HG03565 (cell line): ENCODE results near the gene GPR137C.
"Not testable (repeated sequence)": the region's sequence is repeated elsewhere in the genome, so short reads cannot be mapped to it uniquely, and the experiment has no call there.

ENCODE experiments used
- ATAC-seq: cut with Tn5 transposase; IDR thresholded peaks from one replicate; pipeline ENCODE4 v1.9.1; 2021; ENCODE audit warnings: mild to moderate bottlenecking, moderate library complexity; ENCODE audit not compliant: unreplicated experiment

The GPR137C gene

DNA sequence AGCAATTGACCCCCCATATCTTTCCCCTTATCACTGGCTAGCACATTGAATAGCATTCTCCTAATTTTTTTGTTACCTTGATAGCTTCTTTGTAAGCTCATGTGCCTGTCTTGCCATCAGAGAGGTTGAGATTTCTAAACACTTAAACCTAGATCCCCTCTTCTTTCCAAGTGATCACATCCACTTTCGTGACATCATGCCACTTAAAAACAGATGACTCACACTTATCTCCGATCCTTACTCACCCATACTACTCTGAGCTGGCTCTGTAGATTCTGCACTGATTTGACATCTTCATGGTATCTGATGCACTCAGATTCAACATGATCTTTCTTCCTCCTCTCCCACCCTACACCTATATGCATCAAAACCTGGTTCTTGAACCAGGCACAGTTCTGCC lies 10.5 kb downstream of the GPR137C start:
- ATAC-seq = no peak

DNA sequence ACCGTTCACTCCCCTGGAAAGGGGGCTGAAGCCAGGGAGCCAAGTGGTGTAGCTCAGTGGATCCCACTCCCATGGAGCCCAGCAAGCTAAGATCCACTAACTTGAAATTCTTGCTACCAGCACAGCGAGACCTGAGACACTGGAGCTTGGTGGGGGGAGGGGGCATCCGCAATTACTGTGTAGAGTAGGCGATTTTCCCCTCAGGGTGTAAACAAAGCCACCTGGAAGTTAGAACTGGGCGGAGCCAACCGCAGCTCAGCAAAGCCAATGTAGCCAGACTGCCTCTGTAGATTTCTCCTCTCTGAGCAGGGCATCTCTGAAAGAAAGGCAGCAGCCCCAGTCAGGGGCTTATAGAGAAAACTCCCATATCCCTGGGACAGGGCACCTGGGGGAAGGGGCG lies 15.8 kb downstream of the GPR137C start:
- not testable (repeated sequence) for ATAC-seq

DNA sequence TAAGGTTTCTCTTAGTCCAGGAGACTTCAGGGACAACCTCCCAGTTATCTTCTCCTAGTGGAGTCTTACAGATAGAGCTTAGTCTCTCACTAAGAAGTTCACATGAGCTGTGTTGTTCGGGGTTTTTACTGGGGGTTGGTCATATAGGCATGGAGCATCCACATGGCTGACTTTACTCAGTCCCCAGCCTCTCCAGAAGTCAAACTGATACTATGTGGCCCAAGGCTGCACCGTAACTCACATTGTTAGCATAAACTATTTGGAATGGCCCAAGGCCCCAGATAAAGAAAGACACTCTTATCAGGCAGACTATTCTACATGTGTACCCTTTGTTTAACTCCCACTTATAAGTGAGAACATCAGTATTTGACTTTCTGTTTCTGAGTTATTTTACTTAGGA lies 23.2 kb downstream of the GPR137C start:
- no peak for ATAC-seq

DNA sequence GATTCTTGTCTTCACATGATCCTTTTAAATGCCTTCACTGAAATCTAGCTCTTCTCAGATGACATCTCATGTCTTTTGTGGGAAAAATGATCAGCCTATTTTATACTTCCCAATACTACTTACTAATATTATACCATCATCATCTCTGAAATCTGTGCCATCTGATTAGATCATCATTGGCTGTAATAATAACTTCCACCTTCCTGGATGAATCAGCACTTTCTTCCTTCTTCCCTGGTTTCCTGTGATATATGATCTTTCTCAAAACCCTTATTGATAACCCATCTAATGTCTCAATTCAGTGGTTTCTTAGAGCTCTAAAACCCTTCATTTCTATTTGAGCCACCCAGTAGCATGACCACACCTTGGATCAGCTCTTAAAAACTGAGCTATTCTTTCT lies 30.9 kb downstream of the GPR137C start:
- no peak for ATAC-seq

DNA sequence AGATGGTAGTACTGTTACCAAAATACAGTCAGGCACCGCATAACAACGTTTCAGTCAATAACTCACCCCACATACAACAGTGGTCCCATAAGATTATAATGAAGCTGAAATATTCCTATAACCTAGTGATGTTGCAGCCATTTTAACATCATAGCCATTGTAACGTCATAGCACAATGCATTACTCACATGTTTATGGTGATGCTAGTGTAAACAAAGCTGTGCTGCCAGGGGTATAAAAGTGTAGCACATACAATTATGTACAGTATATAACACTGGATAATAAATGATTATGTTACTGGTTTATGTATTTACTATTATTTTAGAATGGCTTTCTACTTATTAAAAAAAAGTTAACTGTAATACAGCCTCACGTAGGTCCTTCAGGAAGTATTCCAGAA lies 37.0 kb downstream of the GPR137C start:
- no peak for ATAC-seq

GRCh38 chr14:52590318-52590717 lies 37.7 kb downstream of the GPR137C start:
- no peak for ATAC-seq

DNA sequence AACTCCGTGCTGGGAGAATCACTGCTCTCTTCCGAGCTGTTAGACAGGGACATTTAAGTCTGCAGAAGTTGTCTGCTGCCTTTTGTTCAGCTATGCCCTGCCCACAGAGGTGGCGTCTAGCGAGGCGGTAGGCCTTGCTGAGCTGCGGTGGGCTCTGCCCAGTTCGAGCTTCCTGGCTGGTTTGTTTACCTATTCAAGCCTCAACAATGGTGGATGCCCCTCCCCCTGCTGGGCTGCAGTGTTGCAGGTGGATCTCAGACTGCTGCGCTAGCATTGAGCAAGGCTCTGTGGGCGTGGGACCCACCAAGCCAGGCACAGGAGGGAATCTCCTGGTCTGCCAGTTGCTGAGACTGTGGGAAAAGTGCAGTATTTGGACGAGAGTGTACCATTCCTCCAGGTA lies 43.7 kb downstream of the GPR137C start:
- ATAC-seq = no peak

- ATAC-seq = no peak
Observed at GRCh38 chr14:52596861-52597260, 44.2 kb downstream of the GPR137C start.

- no peak for ATAC-seq
Observed at GRCh38 chr14:52598568-52598967, 45.9 kb downstream of the GPR137C start.

- no peak for ATAC-seq
Observed at GRCh38 chr14:52599974-52600373, 47.3 kb downstream of the GPR137C start.

DNA sequence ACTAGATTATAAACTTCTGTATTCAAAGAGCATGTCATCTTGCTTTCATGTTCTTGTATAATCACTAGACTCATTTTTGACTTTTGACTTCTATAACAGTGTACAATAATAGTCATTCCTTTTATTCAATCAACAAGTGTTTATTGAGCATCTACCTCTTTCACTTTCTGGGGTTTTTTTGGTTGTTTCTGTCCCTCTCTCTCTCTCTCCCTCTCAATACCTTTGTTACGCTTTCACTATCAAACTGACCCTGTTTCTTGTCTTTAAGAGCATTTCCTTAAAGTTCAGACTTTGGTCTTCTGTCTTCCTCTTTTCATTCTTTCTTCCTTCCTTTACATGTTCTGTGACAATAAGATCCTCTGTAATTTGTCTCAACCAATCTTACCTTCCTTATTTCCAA lies 49.5 kb downstream of the GPR137C start:
- no peak for ATAC-seq

- ATAC-seq = no peak
Observed at GRCh38 chr14:52607061-52607460, 54.4 kb downstream of the GPR137C start.

DNA sequence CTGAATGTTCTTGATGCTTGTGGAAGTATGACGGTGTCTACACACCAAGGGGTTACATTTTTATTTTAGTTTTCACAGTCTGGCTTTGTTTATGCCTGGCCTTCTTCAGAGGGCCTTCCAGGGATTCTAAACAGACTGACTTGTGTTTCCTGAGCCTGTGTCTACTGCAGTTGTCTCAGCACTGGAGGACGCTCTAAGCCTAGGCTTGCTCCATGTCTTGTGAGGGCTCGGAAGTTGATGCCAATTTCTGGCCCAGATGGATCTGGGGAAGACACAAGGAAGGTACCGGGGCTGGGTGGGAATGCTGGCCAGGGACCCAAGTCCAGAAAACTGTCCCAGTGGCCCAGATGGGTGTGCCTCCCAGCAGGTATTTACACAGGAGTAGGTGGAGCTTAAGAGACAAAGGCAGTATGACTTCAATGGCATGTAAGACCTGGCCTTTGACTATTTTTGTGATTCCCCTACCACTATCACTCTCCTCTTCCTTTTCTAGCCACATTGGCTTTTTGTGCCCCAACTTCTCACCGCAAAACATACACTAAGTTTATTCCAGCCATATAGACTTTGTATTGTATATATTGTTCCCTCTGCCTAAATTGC lies 56.9 kb downstream of the GPR137C start:
- no peak for ATAC-seq

GRCh38 chr14:52610187-52610586 lies 57.6 kb downstream of the GPR137C start:
- ATAC-seq = no peak

- ATAC-seq = no peak
Observed at GRCh38 chr14:52618602-52619001, 66.0 kb downstream of the GPR137C start.

- no peak for ATAC-seq
Observed at GRCh38 chr14:52619687-52620086, 67.1 kb downstream of the GPR137C start.

GRCh38 chr14:52640137-52640536 lies 87.5 kb downstream of the GPR137C start:
- no peak for ATAC-seq

GRCh38 chr14:52641745-52642144 lies 89.1 kb downstream of the GPR137C start:
- ATAC-seq = no peak

DNA sequence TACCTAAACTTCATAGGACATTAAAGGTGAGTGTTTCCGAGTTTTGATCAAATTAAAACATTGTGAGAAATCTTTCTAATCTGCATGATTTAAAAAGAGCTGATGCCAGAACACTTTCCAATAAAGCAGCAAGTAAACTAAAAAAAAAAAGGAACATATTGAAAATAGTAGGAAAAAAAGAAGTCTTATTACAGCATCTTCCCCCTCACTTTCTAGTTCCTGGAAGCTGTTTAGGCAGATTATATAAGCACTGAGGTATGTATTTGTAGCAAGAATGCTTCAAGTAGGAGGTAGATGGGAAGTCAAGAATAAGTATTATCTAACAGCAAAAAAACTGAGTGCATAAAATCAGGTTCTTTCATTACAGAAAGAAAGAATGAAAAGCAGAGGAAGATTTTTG lies 96.9 kb downstream of the GPR137C start:
- no peak for ATAC-seq

DNA sequence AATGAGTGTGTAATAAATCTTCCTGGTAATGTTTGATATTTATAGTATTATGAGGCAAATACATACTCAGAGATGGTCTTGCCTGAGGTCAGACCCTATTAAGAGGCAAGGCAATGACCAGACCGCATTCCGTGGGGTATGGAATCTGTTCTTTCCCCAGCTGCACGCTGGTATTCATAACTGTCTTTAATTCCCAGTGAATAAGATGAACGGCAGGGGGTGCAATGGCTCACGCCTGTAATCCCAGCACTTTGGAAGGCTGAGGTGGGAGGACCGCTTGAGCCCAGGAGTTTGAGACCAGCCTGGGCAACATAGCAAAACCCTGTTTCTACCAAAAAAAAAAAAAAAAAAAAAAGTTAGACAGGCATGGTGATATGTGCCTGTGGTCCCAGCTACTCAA lies 98.1 kb downstream of the GPR137C start:
- no peak for ATAC-seq

DNA sequence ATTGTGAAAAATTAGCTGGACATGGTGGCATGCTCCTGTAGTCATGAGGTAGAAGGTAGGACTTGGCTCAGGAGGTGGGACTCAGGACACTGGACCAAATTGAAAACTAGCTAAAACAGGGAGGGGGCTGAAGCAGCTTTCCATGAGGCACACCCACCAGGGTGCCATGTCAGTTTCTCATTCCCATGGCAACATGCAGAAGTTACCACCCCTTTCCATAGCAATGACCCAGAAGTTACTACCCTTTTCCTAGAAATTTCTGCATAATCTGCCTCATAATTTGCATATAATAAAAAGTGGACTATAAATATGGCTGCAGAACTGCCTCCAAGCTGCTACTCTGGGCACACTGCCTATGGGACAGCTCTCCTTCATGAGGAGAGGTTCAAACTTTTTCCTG lies 104.3 kb downstream of the GPR137C start:
- no peak for ATAC-seq

DNA sequence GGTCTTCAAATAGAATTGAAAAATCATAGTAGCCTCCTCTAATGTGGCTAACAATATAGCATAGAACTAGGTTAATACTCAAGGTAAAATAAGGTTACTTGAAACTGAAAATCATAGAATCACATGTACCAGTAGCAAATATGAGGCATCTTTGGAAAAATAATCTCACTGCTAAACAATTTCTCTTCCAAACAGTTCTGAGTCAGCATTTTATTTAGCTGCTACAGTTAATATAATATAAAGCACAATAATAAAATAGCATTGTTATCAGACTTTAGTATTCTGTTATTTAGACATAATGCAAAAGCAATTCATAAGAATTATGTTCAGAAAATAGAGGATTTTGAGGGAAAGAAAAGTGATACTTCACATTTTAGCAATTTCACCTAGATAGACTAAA lies 107.7 kb downstream of the GPR137C start:
- ATAC-seq = no peak

- ATAC-seq = no peak
Observed at GRCh38 chr14:52660832-52661231, 108.2 kb downstream of the GPR137C start.

DNA sequence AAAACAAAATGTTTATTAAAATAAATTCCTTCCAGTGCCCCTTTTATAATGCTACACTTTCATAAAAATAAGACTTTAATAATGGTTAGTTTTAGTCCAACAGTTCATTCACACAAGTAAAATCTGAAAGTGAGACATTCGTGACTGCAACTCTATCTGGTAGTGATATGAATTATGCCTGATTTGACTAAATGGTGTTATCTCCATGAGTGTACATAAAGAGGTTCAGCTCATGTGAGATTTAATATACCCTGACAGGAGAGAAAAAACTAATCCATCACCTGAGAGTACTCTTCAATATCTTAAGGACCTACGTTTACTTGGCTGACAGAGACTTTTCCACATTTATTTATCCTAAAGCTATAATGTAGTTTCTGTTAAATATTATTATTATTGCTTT lies 108.7 kb downstream of the GPR137C start:
- ATAC-seq = no peak
